ENCODE data around the gene GPBAR1. TPM values are rescaled to one million over a fixed set of nuclear protein-coding genes. Genes with fewer than 3 reads are reported as not detected.
A peak's percentile ranks its signal among the peaks of the same experiment; 100 is the strongest.

The GPBAR1 gene, protein sequence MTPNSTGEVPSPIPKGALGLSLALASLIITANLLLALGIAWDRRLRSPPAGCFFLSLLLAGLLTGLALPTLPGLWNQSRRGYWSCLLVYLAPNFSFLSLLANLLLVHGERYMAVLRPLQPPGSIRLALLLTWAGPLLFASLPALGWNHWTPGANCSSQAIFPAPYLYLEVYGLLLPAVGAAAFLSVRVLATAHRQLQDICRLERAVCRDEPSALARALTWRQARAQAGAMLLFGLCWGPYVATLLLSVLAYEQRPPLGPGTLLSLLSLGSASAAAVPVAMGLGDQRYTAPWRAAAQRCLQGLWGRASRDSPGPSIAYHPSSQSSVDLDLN
- 0.65 TPM in 1 of 2 replicates, not detected in the other for total RNA-seq

DNA sequence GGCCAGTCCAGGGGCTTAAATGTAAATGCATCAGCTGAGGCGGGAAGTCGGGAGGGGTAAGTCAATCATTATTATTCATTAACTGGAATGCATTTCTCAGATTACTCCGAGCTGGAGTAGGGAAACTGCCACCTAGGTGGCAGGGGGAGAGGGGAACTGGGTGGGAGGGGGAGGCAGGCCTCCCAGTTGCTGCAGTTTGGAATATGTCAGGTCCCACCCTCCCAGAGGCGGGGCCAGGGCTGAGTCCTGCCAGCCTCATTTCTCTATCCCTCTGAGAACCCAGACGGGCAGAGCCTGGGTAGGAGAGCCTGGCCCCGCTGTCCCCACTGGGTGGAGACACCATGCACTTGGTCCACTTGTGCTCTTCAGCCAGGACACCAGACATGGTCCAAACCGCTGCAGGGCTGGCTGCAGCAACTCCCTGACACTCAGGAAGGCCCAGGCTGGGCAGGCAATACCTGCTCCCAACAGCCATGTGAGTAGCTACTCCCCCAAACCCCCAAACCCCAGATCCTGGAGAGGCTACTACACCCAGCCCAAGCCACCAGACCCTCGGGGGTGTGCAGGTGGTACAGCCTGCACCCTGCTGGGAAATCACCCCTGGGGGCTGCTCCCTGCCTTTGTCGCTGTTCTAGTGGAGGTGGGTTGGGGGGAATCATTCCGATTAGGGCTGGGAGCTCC, at the start of gene GPBAR1:
TSS of gene GPBAR1 (plus strand) at position 274 of the 681 bp plus-strand sequence. CDS start 1,710 bp downstream, outside the sequence.
- peak; percentile 73 for DNase-seq (ENCODE audit: low read depth)

DNA sequence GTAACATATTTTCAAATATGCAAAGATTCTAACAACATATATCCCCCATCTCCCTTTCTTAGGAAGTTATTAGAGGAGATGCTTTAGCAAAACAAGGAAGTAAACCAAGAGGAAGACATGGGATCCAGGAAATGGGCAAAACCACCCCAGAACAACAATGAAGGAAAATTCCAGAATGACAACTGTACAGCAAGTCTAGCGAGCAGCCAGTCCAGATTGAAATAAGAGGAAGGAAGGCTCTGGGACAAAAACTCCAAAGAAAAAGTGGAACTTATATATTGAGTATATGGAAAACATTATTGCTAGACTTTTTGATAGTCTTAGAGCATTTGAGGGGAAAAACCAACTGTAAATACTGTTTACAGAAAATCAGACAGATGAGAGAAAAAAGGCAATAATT, 46.7 kb upstream of the GPBAR1 start:
- DNase-seq (ENCODE audit: low read depth), result no peak

DNA sequence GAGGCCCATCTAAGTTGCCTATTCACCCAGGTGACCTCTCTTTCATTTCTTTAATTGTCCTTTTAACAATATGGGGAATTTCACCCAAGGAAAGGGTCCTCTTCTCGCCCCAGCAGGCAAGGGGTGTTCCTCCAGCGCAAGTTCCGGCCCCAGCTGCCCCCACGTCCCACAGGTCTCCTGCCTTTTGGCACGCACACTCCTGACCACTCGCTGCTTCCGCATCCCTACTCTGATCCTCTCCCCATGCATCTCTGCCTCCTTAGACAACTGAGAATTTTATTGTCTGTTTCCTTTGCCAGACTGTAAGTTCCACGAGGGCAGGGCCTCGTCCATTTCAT, 44.5 kb upstream of the GPBAR1 start:
- no peak for DNase-seq (ENCODE audit: low read depth)

DNA sequence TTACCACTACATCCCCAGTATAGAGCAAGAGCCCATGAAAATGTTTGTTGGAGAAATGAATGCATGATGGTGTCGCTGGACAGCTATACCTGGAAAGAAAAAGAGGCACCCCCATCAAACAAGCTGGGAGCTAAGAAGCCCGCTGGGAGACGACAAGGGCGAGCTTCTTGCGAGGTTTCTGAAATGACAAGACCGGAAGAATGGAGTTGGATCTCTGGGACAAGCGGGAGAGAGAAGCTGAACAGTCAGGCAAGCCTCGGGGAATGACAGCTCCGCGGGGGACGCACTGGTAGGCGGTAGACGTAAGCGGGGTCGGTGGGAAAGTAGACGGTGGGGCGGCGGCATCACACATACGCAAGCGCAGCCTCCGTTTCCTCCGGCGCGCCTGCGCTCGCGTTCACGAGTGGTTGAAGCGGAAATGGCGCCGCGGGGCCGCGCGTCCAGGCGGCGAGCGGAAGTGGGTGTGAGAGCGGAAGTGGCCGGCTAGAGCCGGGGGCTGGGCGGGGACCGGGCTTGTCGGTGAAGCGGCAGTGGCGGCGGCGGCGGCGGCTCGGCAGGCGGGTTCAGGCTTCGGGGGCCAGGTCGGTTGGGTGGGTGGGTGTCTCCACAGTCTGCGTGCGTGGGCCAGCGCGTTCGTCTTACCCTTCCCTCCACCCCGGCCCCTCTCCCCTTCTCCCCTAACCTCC, 44.0 kb upstream of the GPBAR1 start, which contains the start of gene ARPC2:
TSS of gene ARPC2 (plus strand) at position 516 of the 686 bp plus-strand sequence. CDS start 282 bp downstream, outside the sequence.
- DNase-seq (ENCODE audit: low read depth), result peak; percentile 78

DNA sequence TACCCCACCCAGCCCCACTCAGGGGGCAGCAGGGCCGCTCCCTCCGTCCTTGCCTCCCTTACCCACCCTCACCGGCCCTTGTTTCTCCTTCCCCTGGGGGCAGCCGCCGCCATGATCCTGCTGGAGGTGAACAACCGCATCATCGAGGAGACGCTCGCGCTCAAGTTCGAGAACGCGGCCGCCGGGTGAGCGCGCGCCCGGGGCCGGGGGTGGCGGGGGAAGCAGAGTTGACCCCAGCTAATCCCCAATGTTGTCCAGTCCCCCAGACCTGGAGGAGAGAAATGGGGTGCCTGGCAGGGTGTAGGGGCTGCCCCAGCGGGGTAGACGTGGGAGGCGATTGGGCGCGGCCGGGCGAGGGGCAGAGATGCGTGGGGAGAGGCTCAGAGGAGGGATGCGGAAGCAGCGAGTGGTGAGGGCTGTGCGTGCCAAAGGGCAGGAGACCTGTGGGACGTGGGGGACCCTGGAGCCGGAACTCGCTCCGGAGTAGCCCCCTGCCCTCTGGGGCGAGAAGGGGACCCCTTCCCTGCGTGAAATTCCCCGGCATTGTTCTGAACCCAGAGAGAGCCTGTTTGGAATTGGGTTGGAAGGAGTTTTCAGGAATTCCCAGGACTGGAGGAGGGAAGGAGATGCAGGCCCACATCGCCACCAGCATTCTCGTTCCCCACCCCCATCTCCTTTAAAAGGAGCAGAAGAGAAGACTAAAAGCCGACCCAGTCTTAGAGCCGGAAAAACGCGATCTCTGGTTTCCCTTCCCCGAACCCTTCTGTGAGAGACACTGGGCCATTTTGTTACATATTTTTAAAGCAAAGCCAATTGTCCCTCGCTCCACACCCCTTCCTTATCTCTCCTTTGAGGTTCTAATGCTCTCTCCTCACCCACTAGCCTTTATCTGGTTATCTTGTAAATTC, 43.2 kb upstream of the GPBAR1 start:
- DNase-seq (ENCODE audit: low read depth), result no peak

DNA sequence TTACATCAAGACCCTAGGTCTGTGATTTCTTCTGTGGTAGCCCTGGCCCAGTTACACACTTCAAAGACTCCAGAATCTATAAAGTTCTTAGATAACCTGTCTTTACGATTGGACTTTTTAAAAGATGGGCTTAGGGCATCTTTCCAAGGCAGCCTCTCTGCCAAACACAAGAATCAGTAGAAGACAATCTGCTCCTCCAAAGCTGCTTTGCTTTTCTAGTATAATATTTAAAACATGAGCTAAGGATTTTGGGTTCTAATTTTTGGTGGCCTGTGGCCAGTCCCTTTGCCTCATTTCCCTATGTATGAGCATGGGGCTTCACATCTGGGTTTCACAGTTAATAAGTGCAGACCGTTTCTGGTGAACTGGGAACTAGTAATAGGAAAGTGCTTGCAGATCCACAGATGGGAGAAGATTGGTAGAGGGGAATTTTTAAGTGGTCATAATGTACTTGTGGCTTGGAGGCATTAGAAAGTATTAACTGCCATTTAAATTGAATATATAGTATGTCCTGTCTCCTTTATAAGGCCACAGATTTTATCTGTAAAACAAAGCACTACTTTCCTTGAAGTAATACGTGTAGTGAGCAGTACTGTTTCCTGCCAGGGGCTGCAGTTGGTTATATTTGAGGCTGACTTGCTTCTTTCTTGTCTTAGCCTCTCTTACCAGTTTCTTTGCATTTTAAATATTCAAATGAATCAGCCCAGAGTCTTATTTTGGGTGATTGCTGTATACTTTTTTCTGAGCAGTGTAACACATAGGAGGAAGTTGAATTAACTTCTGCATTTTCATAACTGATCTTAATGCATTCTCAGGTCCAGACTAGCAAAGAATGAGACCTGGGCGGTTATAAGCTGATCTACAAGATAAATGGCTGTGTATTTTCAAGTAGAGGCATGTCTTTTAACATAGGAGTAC, 42.3 kb upstream of the GPBAR1 start:
- no peak for DNase-seq (ENCODE audit: low read depth)

DNA sequence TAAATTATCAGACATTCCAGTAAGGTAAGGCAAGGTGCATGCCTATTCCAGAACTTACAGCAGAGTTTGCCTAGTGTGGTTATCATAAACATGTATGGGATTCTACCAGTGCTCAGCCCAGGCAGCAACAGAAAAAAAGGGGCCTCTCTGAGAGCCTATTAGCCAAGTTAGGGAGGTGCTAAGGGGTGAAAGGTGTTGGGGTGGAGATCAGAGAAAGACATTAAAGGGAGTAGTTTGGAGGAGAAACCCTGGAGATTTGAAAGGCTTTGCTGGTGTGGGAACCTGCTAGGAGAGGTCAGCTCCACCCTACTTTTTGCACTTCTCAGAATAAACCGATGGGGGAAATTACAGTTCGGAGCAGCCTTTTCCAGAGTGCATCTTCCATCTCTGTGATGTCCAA, 40.9 kb upstream of the GPBAR1 start:
- no peak for DNase-seq (ENCODE audit: low read depth)

DNA sequence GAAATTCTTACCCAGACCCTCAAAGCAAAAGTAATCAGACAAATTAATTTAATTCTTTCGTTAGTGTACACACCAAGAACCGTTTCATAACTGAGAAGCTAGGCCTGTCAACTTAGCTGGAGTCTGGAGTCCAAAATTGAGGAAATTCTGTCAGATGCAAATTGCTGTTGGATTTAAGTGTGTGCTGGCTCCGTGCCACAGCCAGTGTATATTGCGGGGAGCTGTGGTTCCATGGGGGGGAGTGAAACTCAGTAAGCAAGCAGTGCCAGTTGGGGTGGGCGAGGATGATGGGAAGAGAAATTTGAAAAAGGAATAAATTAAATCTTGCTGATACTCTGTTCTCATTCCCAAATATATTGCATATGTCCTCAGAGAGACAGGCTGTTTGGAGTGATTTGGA, 39.8 kb upstream of the GPBAR1 start:
- no peak for DNase-seq (ENCODE audit: low read depth)

DNA sequence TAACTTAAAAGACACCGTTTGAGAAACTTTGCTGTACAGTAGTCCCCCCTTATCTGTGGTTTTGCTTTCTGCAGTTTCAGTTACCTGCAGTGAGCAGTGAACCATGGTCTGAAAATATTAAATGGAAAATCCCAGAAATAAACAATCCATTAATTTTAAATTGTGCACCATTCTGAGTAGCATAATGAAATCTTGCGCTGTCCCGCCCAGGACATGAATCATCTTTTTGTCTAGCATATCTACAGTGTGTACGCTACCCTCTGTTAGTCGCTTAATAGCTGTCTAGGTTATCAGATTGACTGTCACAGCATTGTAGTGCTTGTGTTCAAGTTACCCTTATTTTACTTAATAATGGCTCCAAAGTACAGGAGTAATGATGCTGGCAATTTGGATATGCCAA, 37.8 kb upstream of the GPBAR1 start:
- DNase-seq (ENCODE audit: low read depth), result no peak

DNA sequence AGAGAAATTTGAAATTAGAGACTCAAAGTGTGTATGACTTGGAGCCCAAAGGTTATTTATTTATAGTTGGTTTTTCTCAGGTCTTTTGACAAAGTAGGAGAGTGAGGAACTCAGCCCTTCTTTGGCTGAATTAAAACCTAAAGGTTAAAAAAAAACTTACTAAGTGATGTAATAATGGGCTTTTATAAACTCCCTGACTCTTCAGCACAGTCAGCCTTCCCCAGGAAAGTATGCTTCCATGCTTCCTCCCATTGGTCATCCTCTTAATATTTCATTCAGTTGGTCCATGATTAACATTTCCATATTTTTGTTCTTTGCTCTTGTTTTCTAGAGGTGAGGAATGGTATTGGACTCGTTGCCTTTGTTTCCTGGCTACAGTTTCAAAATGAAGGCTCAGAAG, 36.6 kb upstream of the GPBAR1 start:
- DNase-seq (ENCODE audit: low read depth), result no peak

DNA sequence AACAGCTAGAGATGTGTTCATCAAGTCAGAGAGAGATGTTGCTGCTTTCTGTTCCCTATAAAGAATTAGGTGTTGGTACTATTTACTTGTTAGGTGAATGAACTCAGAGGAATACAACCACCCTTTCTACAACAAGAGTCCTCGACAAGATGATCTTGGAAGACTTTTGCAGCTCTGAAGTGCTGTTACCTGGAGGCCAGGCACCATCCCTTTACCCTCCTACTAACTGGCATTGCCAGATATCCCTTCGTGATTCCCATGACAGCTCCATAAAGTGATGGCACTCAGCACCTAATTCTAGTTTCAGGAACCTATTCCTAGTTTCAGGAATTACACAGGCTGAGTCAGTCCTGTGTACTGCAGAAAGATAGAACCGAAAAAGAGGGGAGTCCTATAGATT, 33.9 kb upstream of the GPBAR1 start:
- no peak for DNase-seq (ENCODE audit: low read depth)

DNA sequence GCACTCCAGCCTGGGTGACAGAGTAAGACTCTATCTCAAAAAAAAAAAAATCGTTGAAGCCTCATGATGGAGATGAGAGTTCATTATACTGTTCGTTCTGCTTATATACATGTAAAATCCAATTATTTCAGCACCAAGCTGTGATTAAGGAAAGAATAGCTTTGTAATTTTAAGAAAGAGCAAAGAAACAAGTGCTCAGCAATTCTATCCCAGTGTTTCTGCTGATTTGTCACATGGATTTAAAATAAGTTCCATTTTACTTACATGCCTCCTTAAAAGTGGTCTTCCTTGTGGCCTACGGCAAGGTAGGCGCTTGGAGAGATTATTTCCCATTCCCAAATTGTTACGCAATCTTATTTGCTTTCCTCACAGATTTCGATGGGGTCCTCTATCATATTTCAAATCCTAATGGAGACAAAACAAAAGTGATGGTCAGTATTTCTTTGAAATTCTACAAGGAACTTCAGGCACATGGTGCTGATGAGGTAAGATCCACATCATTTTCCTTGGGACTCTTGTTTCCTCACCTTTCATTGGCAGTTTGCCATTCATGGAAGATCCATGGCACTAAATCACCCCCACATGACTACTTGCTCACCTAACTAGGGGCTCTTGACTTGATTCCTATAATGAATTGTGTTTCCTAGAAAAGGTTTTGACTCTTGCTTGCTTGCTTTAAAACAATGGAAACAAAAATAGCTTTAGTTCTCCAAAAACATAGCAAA, 32.3 kb upstream of the GPBAR1 start:
- DNase-seq (ENCODE audit: low read depth), result peak; percentile 74

DNA sequence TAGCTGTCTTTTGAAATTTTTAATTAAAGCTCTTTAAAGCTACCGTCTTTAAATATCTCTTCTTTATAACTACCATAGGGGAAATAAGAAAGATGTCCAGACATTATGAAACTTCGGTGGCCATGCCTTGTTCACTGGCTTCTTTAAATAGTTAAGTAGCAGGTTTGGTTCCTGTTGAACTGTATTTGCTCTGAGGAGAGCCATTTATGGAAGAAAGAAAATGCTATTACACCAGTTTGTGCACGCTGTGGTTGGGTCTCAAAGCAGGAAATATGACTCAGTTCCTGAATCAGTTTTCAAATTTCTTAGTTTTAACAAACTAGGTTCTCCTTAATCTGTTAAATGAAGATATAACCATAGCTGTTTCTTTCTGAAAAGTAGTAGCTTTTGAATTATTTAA, 31.6 kb upstream of the GPBAR1 start:
- peak; percentile 92 for DNase-seq (ENCODE audit: low read depth)

DNA sequence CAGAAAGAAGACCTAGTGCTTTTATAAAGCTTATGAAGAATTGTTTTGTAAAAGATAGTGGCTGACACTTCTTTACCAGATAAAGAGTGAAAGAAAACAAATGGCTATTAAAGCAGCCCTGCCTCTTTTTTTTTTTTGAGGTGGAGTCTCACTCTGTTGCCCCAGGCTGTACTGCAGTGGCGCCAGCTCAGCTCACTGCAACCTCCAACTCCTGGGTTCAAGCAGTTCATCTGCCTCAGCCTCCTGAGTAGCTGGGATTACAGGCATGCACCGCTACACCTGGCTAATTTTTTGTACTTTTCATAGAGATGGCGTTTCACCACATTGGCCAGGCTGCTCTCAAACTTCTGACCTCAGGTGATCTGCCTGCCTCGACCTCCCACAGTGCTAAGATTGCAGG, 31.0 kb upstream of the GPBAR1 start:
- DNase-seq (ENCODE audit: low read depth), result peak; percentile 72

DNA sequence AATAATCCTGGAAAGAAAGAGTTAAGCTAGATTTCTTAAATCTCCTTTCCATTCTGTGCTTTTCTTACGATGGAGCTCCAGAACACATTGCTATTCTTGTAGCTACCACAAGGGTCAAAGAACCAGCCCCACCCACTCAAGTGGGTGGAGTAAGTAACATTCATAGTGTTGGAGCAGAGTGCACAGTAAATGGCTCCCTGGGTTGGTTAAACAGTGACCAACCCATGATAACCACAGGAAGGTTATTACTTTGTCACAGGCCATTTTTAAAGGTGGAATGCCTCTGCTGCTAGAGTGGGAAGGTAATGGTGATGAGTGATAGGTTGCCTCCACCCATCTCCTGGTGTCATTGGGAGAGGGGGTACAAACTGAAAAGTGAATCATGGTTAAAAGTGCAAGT, 29.9 kb upstream of the GPBAR1 start:
- DNase-seq (ENCODE audit: low read depth), result peak; percentile 97

DNA sequence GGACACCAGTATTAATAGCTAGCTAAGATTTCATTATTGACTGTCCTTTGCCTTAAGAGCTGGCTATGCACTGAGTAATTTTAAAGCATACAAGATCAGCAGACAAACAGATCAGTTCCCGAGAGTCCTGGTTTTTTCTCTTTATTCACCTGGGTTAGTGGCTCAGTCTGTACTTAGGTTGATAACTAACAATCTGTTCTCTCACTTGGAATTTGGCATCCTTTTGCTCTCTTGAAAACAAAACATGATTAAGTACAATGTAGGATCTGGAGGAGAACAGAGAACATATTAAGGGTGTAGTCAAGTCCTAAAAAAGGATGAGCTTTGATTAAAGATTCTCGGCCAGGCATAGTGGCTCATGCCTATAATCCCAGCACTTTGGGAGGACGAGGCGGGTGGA, 27.3 kb upstream of the GPBAR1 start:
- DNase-seq (ENCODE audit: low read depth), result no peak

DNA sequence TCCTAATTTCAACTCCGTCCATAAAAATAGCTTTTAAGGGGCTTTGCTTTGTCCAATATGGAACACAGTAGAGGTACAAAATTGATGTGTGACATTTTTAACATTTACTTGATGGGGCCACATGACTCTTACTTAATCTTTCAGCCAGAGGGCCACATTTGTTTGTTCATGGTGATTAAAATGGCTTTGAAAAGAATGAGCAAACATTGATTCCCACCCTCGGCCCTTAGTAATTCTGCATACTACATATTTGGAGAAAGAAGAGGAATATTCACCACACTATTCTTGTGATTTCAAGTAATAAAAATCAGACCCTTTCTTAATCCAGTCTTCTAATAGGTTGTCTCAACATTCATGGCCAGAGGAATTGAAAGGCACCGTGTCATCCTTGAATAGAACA, 26.3 kb upstream of the GPBAR1 start:
- no peak for DNase-seq (ENCODE audit: low read depth)

DNA sequence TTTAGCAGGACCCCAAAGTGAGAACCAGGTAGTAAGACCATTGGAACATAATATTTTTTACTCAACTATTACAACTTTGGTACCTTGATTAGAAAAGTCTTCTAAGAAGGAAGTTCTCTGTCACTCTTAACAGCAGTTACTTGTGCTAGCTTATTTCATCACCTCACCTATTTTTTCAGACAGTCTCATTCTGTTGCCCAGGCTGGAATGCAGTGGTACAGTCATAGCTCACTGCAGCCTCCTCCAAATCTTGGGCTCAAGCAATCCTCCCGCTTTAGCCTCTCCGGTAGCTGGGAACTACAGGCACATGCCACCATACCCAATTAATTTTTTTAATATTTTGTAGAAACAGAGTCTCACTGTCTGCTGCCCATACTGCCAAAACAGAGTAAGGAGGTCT, 25.8 kb upstream of the GPBAR1 start:
- DNase-seq (ENCODE audit: low read depth), result no peak

DNA sequence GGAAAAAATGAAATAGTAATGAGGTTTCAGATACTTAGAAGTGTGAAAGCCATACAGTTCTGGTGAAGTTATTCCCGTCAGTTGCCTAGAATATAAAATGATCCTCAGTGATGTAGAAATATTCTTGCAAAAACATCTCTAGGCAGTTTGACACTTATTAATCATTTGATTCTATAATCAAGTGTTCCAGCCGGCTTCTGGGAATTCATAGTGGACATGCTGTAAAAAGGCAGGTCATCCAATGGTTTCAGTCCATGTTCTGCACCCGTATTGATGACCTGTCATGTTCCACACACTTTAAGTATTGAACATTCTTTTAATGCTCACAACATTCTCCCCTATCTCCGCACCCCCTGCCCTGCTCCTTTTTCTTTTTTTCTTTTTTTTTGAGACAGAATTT, 24.0 kb upstream of the GPBAR1 start:
- no peak for DNase-seq (ENCODE audit: low read depth)

DNA sequence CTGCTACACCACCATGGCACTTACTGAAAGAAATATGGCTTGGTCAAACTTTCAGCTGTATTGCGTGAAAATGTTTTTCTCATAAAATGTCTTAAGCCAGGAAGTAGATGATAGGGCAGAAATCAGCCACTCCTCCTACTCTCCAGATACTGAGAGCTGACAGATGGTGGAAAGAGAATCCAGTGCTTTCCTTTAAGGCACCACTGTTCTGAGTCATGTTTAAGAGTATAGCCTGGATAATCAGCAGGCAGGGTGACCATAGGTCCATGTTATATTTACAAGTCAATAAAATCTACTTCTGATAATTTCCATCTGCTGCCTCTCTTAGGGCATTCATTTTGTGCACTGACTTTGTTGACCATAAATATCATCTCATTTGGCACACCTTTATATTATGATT, 21.9 kb upstream of the GPBAR1 start:
- no peak for DNase-seq (ENCODE audit: low read depth)

Measured in renal cortical epithelial cell (primary cell).